GM19397 (cell line): ENCODE measurements around the gene AK4.

ENCODE experiments used
- ATAC-seq: cut with Tn5 transposase; IDR thresholded peaks from one replicate; pipeline ENCODE4 v1.9.1; 2021; ENCODE audit warnings: mild to moderate bottlenecking, moderate library complexity; ENCODE audit not compliant: unreplicated experiment

The AK4 gene

GRCh38 chr1:65175171-65176055 is 27.4 kb downstream of the AK4 start:
- ATAC-seq: no peak

- ATAC-seq: no peak
Observed at GRCh38 chr1:65176056-65176450, 28.1 kb downstream of the AK4 start.

GRCh38 chr1:65176591-65176990 is 28.6 kb downstream of the AK4 start:
- ATAC-seq: no peak

- no peak for ATAC-seq
Observed at GRCh38 chr1:65177457-65177856, 29.5 kb downstream of the AK4 start.

GRCh38 chr1:65178235-65178634 is 30.2 kb downstream of the AK4 start:
- ATAC-seq: no peak

GRCh38 chr1:65179148-65179547 is 31.1 kb downstream of the AK4 start:
- ATAC-seq: no peak

- no peak for ATAC-seq
Observed at GRCh38 chr1:65180977-65181376, 33.0 kb downstream of the AK4 start.

GRCh38 chr1:65182658-65183268 is 34.8 kb downstream of the AK4 start:
- no peak for ATAC-seq

GRCh38 chr1:65189576-65190115 is 41.6 kb downstream of the AK4 start:
- no peak for ATAC-seq

GRCh38 chr1:65190229-65190628 is 42.2 kb downstream of the AK4 start:
- no peak for ATAC-seq

- ATAC-seq: no peak
Observed at GRCh38 chr1:65193129-65193695, 45.2 kb downstream of the AK4 start.

GRCh38 chr1:65195495-65196417 is 47.8 kb downstream of the AK4 start:
- ATAC-seq: no peak

- no peak for ATAC-seq
Observed at GRCh38 chr1:65196926-65197325, 48.9 kb downstream of the AK4 start.

GRCh38 chr1:65197636-65198035 is 49.6 kb downstream of the AK4 start:
- ATAC-seq: no peak

GRCh38 chr1:65198096-65198495 is 50.1 kb downstream of the AK4 start:
- no peak for ATAC-seq

- ATAC-seq: no peak
Observed at GRCh38 chr1:65200411-65200810, 52.4 kb downstream of the AK4 start.

GRCh38 chr1:65206836-65207235 is 58.8 kb downstream of the AK4 start:
- no peak for ATAC-seq

- peak; percentile 54 for ATAC-seq
Observed at GRCh38 chr1:65207317-65207716, 59.3 kb downstream of the AK4 start.

GRCh38 chr1:65208563-65208973 is 60.6 kb downstream of the AK4 start:
- no peak for ATAC-seq

GRCh38 chr1:65209005-65209885 is 61.2 kb downstream of the AK4 start:
- no peak for ATAC-seq
